NCI-H2171 treated with DMSO at 0.1 percent for 48 hours (cell line): ENCODE results near the gene UBE2F.

Experiments used
- DNase-seq: peaks from one replicate; lab custom pipeline; 2025; lab: John Stamatoyannopoulos, UW

The UBE2F gene

GRCh38 chr2:238080518-238080917, 113.7 kb downstream of the UBE2F start:
- DNase-seq = no peak

DNA sequence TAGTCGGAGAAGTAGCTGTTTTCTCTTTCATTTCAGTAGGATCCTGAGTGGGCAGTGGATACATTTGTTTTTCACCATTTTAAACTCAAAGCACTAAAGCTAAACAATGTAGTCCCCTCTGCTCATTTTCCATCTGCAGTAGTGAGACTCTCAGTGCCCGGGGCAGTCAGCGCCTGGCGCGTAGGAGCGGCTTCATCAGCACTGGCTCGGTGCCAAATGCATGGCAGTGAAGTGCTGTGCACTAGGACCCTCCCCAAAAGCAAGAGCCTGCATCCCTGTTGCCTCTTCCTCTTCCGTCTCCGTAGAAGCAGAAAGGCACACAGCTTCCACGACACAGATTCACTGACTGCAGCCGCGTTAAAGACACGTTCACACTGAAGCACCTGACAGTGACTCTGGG, 114.3 kb downstream of the UBE2F start:
- no peak for DNase-seq

- no peak for DNase-seq
Observed at GRCh38 chr2:238081561-238081960, 114.7 kb downstream of the UBE2F start.

DNA sequence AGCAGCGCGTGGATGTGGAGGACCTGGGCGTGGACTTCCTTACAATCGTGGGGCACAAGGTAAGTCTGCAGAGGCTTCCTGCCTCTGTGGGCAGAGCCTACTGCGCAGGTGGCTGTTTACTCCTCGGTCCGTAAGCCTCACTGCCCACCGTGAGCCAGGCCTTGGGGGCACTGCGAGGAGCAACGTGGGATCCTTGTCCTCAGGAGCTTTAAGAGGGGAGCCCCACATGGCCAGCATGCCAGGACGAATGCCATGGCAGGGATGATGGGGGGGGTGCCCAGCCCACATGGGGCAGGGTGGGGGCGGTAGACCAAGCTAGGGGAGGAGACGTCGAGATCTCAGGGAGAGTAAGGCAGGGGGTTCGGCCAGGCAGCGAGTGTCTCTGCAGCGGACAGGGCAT, 115.3 kb downstream of the UBE2F start:
- no peak for DNase-seq

DNA sequence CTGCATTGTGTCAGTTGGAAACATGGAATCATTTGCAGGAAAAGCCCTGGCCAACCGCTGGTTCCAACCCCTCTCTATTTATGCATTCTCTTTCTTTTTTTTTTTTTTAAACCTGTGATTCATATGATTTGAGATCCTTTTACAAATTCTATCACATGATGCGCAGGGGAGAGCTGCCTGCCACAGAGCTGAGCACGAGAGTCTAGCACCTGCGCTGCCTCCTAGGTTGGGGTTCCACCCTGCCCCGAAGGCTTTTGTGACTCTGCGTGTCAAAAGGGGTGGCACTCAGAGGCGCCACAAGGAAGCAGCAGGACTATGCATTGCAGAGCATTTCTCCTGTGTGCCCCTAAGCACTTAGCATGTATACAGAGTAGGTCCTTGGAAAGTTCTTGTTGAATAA, 116.0 kb downstream of the UBE2F start:
- DNase-seq = no peak

DNA sequence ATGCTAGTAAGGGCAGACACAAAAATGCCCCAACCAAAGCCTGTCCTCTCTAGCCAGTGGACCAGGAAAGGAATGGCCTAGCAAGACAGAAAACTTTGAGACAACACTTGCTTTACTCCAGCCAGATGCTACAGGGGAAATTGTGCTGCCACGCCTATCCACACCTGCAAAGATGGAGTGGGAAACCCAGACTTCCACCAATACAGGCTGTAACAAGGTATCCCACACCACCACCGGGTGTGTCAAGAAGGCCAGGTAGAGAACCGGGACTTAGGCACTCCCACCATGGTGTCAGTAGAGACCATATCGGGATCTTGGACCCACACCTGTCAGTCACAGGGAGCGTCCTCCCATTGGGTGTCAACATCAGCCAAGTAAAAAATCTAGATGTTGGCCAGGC, 117.1 kb downstream of the UBE2F start:
- no peak for DNase-seq

GRCh38 chr2:238084761-238085160, 117.9 kb downstream of the UBE2F start:
- no peak for DNase-seq

DNA sequence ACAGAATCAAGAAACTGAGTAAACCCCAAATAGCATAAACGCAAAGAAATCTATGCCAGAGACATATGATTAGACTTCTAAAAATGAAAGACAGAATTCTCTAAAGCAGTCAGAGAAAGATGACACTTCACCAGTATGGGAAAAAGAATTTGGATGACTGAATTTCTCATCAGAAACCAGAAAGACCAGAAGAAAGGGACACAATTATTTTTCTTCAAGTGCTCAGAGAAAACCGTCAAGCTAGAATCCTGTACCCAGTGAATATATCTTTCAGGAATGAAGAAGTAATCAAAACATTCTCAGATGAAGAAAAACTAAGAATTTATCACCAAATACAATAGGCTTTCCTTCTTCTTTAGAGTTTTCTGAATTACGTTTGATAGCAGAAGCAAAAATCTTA, 119.1 kb downstream of the UBE2F start:
- no peak for DNase-seq

DNA sequence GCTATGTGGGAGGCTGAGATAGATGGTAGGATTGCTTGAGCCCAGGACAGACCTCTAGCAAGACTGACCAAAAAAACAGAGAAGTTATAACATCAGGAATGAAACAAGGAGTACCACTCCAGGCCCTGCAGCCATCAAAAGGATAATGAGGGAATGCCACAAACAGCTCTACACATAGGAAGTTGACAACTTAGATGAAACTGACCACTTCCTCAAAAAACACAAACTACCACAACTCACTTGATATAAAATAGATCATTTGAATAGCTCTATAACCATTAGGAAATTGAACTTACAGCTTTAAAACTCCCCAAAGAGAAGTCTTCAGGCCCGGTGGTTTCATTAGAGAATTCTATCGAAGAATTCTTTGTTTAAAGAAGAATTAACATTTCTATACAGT, 120.4 kb downstream of the UBE2F start:
- no peak for DNase-seq

DNA sequence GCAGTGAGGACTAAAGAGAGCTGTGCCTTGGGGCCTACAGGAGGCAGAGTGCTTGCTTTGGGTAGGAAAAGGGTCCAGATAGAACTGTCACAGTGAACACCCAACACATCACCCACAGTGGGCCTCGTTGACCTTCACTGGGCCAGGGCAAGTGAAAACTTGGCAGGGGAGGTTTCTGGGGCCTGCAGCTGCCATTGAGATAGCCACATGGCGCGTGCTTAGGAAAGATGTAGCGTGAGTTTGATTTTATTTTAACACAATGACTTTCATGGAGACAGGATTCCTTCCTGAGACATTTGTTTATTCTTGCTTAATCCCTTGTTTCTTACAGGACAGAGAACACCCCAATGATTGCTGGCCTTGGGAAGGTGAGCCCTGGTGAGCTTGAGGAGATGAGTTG, 124.1 kb downstream of the UBE2F start:
- no peak for DNase-seq

DNA sequence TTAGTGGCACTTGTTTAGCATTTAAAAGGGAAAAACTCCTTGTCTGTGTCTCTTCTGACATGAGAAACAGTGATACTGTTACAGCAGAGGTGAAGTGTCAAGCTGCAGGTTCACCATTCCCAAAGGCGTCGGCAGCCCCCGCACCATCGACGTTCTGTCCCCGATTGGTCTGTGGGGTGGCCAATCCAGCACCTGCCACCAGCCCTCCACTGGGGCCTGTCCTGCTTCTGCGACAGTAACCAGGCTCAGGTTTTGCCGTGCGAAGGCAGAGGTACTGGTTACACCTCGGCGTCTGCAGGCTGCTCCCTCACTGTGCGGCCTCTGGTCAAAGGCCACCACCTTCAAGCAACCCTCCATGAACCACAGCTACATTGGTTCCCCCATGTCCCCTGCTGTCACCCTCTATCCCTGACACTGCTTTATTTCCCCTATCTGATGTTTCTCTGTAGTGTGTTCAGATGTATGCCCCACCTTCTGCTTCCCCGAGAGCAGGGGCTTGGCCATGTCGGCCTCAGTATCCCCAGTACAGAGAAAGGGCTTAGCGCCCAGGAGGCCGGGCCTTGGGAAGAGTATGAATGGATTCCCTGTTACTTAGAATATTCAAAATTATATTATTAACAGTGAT, 124.7 kb downstream of the UBE2F start:
- no peak for DNase-seq
